Skeletal muscle satellite cell (primary cell): Measurements from ENCODE around the gene LRMDA.
A peak's percentile ranks its signal among the peaks of the same experiment; 100 is the strongest.

Source experiments
- H3K27me3 ChIP-seq: 2 replicates; pipeline ENCODE4 v1.7.0; 2013; ENCODE audit warnings: low read length; ENCODE audit not compliant: control insufficient read depth, insufficient read depth
- H3K36me3 ChIP-seq: 2 replicates; pipeline ENCODE4 v1.7.0; 2013; ENCODE audit warnings: mild to moderate bottlenecking, control low read depth, low read length; ENCODE audit not compliant: insufficient read depth
- H3K4me1 ChIP-seq: 2 replicates; pipeline ENCODE4 v1.7.0; 2013; ENCODE audit warnings: low read length; ENCODE audit not compliant: control insufficient read depth, insufficient read depth
- H3K4me2 ChIP-seq: 2 replicates; pipeline ENCODE4 v1.7.0; 2013; ENCODE audit warnings: mild to moderate bottlenecking, low read length
- H3K4me3 ChIP-seq: 2 replicates; pipeline ENCODE4 v1.7.0; 2013; ENCODE audit warnings: low read length
- H3K9ac ChIP-seq: 2 replicates; pipeline ENCODE4 v1.7.0; 2013; ENCODE audit warnings: mild to moderate bottlenecking, low read depth, low read length, moderate library complexity
- H3K9me3 ChIP-seq: replicated peaks from 2 replicates; pipeline ENCODE4 v1.7.0; 2013; ENCODE audit warnings: mild to moderate bottlenecking, control low read depth, low read length

LRMDA gene

GRCh38 chr10:76310588-76311080 is 879.2 kb downstream of the LRMDA start:
- no peaks in the 10 kb centered on the region for H3K9me3 ChIP-seq
- H3K9ac ChIP-seq, result no peak overlapping the region
- H3K4me3 ChIP-seq, result no peak overlapping the region
- H3K36me3 ChIP-seq, result no peaks in the 10 kb centered on the region
- no peak overlapping the region for H3K4me2 ChIP-seq
- peaks cover 15% of the 10 kb centered on the region for H3K4me1 ChIP-seq
- H3K27me3 ChIP-seq, result no peaks in the 10 kb centered on the region

- H3K4me2 ChIP-seq, result no peak overlapping the region
- H3K9ac ChIP-seq, result no peak overlapping the region
- H3K4me3 ChIP-seq, result no peak overlapping the region
- peaks cover 15% of the 10 kb centered on the region for H3K4me1 ChIP-seq
- H3K9me3 ChIP-seq, result peaks cover 3% of the 10 kb centered on the region
- H3K27me3 ChIP-seq, result no peaks in the 10 kb centered on the region
- no peaks in the 10 kb centered on the region for H3K36me3 ChIP-seq
Observed at GRCh38 chr10:76311752-76312636, 880.6 kb downstream of the LRMDA start.

- no peak overlapping the region for H3K4me2 ChIP-seq
- H3K27me3 ChIP-seq, result no peaks in the 10 kb centered on the region
- no peaks in the 10 kb centered on the region for H3K36me3 ChIP-seq
- H3K9ac ChIP-seq, result no peak overlapping the region
- H3K4me3 ChIP-seq, result no peak overlapping the region
- H3K9me3 ChIP-seq, result peaks cover 4% of the 10 kb centered on the region
- peaks cover 4% of the 10 kb centered on the region for H3K4me1 ChIP-seq
Observed at GRCh38 chr10:76315240-76315639, 883.8 kb downstream of the LRMDA start.

- Histone ChIP-seq H3K4me3 (no peak overlapping the region), H3K27me3 (no peaks in the 10 kb centered on the region), H3K4me2 (no peak overlapping the region), H3K9me3 (peaks cover 4% of the 10 kb centered on the region), H3K9ac (no peak overlapping the region), H3K4me1 (no peaks in the 10 kb centered on the region), H3K36me3 (no peaks in the 10 kb centered on the region)
Observed at GRCh38 chr10:76316234-76316633, 884.8 kb downstream of the LRMDA start.

- Histone ChIP-seq H3K9me3 (peaks cover 4% of the 10 kb centered on the region), H3K36me3 (no peaks in the 10 kb centered on the region)
Observed at GRCh38 chr10:76317078-76317477, 885.7 kb downstream of the LRMDA start.

GRCh38 chr10:76318211-76318610 is 886.8 kb downstream of the LRMDA start:
- H3K4me2 ChIP-seq, result no peak overlapping the region
- H3K4me3 ChIP-seq, result no peak overlapping the region

More at GRCh38 chr10:76317078-76317477, 885.7 kb downstream of the LRMDA start:
- no peaks in the 10 kb centered on the region for H3K27me3 ChIP-seq
- H3K4me3 ChIP-seq, result no peak overlapping the region
- no peak overlapping the region for H3K9ac ChIP-seq
- H3K4me1 ChIP-seq, result no peaks in the 10 kb centered on the region
- no peak overlapping the region for H3K4me2 ChIP-seq

GRCh38 chr10:76319661-76320060 is 888.2 kb downstream of the LRMDA start:
- H3K4me1 ChIP-seq, result peaks cover 4% of the 10 kb centered on the region
- H3K4me3 ChIP-seq, result no peak overlapping the region
- peaks cover 4% of the 10 kb centered on the region for H3K9me3 ChIP-seq
- H3K4me2 ChIP-seq, result no peak overlapping the region
- H3K36me3 ChIP-seq, result no peaks in the 10 kb centered on the region
- no peak overlapping the region for H3K9ac ChIP-seq
- H3K27me3 ChIP-seq, result no peaks in the 10 kb centered on the region

More at GRCh38 chr10:76318211-76318610, 886.8 kb downstream of the LRMDA start:
- Histone ChIP-seq H3K9me3 (peaks cover 4% of the 10 kb centered on the region), H3K9ac (no peak overlapping the region), H3K36me3 (no peaks in the 10 kb centered on the region), H3K27me3 (no peaks in the 10 kb centered on the region), H3K4me1 (no peaks in the 10 kb centered on the region)

- no peaks in the 10 kb centered on the region for H3K27me3 ChIP-seq
- peaks cover 8% of the 10 kb centered on the region for H3K4me1 ChIP-seq
- H3K9me3 ChIP-seq, result no peaks in the 10 kb centered on the region
- H3K4me3 ChIP-seq, result no peak overlapping the region
- H3K36me3 ChIP-seq, result no peaks in the 10 kb centered on the region
- no peak overlapping the region for H3K9ac ChIP-seq
- H3K4me2 ChIP-seq, result no peak overlapping the region
Observed at GRCh38 chr10:76324283-76324682, 892.9 kb downstream of the LRMDA start.

GRCh38 chr10:76327441-76327840 is 896.0 kb downstream of the LRMDA start:
- Histone ChIP-seq H3K4me3 (no peak overlapping the region), H3K36me3 (no peaks in the 10 kb centered on the region), H3K4me2 (no peak overlapping the region), H3K9ac (no peak overlapping the region), H3K4me1 (peaks cover 22% of the 10 kb centered on the region), H3K9me3 (no peaks in the 10 kb centered on the region), H3K27me3 (no peaks in the 10 kb centered on the region)

- Histone ChIP-seq H3K27me3 (no peaks in the 10 kb centered on the region), H3K36me3 (no peaks in the 10 kb centered on the region), H3K9ac (no peak overlapping the region), H3K4me3 (no peak overlapping the region), H3K4me2 (no peak overlapping the region), H3K9me3 (no peaks in the 10 kb centered on the region), H3K4me1 (peaks cover 22% of the 10 kb centered on the region)
Observed at GRCh38 chr10:76328348-76328747, 896.9 kb downstream of the LRMDA start.

- H3K36me3 ChIP-seq, result no peaks in the 10 kb centered on the region
- no peaks in the 10 kb centered on the region for H3K9me3 ChIP-seq
- peaks cover 18% of the 10 kb centered on the region for H3K4me1 ChIP-seq
- no peak overlapping the region for H3K9ac ChIP-seq
- no peaks in the 10 kb centered on the region for H3K27me3 ChIP-seq
- no peak overlapping the region for H3K4me3 ChIP-seq
- H3K4me2 ChIP-seq, result peak overlapping the region; percentile 52
Observed at GRCh38 chr10:76329891-76330575, 898.6 kb downstream of the LRMDA start.
